GM19463 (cell line): ENCODE measurements around the gene NME3.
"Not testable (repeated sequence)": the region's sequence is repeated elsewhere in the genome, so short reads cannot be mapped to it uniquely, and the experiment has no call there.

Source experiments
- ATAC-seq: cut with Tn5 transposase; IDR thresholded peaks from one replicate; pipeline ENCODE4 v1.9.1; 2021; ENCODE audit warnings: mild to moderate bottlenecking, moderate library complexity; ENCODE audit not compliant: unreplicated experiment

Gene NME3

DNA sequence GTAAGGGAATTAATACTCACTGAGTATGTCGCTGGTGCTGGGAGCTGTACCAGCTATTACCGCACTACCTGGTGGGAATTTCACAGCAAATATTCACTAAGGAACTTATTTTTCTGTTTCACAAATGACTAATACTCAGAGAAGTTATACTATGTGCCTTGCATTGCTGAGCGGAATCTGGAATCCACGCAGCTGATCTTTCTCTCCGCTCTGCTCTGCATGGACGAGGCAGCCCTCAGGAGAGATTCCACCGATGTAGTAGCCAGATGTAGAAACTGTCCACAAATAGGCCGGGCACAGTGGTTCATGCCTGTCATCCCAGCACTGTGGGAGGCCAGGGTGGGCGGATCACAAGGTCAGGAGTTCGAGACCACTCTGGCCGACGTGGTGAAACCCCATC is 17.1 kb downstream of the NME3 start:
- no peak for ATAC-seq

DNA sequence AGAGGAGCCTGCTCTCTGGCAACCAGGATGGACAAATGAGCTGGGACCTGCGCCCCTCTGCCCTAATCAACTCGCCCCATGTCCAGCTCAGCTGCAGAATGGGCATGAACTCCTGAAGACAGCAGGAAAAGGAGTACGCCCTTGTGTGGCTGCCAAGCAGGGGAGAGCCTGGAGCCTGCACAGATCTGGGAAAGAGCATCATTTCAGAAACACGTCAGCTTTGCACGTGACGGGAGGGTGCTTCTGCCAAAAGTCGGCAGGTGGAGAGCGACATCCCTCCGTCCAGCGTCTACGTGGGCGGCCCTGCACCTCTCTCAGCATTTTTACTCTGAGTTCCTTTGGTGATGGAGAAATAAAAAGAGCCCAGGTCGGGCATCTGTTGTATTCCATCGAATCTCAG is 18.5 kb downstream of the NME3 start:
- ATAC-seq = no peak

DNA sequence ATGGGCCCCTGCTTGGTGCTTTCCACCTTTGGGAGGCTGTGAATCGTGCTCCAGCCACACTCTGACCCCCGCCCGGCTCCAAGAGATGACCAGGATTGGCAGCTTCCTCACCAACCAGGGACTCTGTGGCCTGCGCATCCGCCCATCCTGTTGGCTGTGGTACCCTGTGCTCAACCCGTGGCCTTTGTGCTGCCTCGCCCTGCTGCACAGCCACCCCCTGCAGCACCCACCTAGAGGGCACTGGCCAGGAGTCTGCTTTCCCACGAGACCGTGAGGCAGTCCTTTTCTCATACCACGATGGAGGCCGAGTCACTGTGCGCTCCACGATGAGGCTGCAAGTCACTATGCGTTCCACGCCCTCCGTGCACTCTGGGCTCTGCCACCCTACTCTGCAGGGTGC is 19.4 kb downstream of the NME3 start:
- no peak for ATAC-seq

DNA sequence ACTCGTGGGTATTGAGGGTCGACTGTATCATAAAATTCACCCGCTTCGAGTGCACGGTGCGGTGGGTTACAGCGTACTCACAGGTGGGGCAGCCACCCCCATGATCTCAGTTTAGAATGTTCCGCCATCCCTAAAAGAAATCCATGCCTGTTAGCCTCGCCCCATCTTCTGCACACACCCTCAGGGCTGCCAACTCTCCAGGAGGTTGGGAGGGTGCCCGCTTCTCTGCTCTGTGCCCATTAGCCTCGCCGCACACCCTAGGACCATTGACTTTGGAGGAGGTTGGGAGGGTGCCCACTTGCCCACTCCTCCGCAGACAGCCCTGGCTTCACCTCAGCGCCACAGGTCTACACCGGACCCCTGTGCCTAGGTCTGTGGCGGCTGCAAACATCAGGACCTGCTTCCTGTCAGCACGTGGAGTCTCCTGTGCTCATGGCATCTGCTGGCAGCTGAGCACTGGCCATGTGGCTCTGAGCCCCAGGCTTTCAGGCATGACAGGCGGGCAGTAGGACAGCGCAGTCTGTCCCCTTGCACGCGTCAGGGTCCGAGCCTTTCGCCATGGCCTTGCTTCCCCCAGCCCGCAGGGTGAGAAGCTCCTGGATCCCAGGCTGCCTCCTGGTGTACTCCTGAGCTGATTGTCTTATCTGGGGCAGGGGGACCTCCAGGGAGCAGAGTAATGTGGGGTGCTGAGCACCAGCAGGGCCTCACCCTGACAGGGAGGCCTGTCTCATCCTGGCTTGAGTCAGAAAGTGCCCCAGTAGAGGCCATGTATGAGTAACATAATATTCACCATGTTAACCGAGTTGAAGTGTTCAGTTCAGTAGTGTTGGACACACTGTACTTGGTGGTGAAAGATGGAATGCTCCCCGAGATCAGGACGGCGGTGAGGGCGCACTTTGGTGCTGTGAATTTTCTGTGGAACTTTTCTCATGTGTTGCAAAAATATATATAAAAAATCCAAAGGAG is 21.9 kb downstream of the NME3 start:
- no peak for ATAC-seq

DNA sequence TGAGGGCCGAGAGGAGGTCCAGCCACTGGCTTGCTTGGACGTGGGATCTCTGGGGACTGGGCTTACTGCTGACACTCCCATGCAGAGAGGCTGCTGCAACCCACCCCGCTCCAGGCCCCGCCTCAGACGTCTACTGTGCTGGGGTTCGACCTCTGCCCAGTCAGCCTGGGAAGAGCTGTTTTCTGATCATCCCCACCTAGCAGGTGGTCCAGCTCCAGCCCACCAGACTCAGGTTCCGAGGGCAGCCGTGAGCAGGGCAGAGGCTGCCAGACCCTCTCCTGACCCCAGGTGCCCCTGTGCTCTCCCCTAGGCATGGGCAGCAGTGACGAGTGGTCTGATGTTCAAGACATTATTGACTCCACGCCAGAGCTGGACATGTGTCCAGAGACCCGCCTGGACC is 23.4 kb downstream of the NME3 start:
- no peak for ATAC-seq

DNA sequence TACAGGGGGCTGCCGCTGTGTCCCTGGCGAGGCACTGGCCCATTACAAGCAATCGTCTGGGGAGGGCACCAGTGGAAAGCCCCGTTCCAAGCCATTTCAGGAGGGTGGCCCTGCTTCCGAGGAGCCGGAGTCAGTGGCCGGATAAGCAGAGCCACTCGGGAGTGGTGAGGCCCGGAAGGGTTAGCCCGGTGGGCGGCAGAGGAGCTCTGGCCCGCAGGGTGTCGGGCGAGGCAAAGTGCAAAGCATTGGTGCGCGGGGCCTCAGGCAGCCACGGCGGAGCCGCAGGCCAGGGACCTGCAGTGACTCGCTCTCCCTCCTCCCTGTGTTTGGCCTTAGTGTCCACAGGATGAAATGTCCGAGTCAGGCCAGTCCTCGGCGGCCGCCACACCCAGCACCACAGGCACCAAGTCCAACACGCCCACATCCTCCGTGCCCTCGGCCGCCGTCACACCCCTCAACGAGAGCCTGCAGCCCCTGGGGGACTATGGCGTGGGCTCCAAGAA is 24.6 kb downstream of the NME3 start:
- ATAC-seq = no peak

DNA sequence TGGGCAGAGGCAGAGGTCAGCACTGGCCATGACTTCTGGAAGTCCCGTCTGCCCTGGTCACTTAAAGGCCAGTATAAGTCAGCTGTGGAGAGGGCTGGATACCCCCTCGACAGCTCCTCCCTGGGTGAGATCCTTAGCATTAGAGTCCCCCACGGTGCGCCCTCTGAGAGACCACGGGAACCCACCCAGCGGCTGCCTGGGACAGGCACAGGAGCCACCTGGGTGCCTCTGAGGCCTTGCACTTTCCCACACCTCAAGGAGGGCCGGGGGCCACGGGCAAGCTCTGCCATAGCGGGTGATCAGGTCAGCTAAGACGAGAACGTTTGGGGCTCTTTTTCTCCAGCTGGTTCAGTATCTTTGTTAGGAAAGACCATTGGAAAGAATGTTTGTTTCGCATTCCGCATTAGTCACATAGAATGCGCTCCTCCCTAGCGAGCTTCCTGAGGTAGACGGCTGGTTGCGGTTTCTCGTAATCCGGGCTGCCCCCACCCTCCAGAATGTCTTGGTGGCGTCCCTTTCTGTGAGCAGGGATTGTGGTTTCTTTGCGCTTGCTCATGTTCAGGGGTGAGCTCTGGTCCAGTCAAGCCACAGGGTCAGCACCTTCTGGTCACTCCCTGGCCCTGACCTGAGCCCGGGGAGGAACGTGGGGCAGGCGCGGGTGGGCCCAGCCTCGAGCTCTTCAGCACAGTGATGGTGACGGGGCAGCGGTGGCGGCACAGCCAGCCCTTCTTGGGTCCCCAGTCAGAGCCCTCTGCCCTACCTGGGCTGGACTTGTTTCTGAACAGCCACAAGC is 25.2 kb downstream of the NME3 start:
- no peak for ATAC-seq

DNA sequence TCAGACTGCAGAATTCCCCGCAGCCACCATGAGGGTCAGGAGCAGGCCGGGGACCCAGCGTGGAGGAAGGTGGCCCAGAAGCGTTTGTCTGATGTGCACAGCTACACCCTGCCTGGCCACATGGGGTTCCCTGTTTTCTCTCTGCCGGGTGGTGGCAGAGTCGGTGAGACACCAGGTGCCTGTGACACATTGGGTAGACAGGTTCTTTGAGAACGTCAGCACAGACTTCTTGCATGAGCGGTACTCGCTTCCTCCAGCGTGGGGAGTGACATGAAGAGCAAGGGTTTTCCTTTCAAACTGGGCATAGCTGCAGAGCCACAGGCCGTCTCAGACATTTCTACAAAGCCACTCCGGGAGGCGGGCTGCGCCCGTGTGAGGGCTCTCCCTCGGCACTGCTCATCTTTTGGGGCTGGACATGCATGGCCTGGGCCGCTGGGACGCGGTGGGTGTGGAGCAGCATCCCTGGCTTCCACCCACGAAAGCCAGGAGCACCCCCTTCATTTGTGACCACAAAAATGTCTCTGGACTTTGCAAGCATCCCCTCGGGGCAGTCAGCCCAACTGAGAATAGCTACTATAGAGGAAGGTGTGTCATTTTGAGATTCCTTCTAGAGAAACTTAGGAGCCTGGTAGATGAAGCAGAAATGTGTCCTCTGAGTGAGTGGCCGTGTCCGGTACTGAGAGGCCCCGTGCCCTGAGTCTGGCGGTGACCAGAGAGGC is 26.0 kb downstream of the NME3 start:
- no peak for ATAC-seq

DNA sequence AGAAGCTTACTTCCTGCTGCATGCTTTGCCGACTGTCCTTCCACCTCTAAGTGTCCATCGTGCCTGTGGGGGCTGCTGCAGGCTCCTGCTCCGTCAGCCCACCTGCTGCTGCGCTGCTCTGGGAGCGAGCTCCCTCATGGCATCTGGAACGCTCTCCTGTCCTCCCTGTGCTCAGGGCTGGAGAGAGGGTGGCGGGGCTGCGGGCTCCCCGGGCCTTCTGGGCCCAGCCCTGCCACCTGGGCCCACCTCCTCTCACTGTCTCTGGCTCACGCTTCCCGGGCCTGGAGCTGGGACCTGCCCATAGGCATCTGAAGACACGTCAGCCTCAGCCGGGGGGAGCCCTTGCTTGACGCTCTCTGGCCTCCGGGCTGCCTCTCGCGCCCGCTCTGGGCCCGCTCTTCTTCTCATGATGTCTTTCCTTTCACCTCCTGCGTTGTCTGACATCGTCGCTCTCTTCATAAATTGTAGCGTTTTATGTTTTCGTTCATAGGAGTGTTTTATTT is 27.0 kb downstream of the NME3 start:
- no peak for ATAC-seq

DNA sequence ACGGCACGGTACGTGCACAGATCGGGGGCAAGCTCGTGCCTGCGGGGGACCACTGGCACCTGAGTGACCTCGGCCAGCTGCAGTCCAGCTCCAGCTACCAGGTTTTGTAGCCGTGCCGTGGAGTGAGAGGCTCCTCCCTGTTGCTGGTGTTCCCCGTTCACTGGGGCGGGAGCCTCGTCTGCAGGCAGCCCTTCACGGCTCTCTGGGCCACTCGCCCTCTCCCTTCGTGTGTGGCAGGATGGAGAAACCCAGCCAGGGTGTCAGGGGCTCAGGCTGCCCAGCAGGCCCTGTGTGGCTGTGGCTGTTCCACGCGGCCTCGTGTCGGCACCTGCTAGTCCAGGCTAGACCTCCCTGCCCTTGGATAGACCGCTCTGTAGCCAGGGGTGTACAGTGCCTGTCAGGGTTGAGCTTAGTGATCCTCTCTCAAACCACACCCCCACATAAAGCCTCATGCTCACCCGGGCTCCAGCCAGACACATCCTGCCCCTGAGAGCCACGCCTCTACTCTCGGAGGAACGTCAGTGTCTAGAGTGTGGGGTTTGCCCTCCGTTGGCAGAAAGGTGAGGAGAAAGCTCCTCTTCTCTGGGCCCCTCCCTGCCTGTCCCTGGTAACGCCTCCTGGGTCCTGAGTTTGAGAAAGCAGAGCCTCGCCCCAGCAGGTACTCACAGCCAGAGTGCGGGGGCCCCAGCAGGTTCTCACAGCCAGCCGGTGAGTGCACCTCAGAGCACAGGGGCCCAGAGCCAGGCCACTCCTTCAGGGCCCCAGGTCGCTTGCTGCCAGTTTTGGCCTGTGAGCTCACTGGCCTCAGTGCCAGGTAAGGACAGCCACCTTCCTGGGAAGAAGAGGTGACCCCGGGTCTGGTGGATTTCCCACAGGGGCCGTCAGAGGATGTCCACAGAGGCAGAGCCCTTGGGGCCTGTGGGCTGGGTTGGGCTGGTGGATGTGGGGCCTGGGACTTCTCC is 27.7 kb downstream of the NME3 start:
- ATAC-seq = no peak

DNA sequence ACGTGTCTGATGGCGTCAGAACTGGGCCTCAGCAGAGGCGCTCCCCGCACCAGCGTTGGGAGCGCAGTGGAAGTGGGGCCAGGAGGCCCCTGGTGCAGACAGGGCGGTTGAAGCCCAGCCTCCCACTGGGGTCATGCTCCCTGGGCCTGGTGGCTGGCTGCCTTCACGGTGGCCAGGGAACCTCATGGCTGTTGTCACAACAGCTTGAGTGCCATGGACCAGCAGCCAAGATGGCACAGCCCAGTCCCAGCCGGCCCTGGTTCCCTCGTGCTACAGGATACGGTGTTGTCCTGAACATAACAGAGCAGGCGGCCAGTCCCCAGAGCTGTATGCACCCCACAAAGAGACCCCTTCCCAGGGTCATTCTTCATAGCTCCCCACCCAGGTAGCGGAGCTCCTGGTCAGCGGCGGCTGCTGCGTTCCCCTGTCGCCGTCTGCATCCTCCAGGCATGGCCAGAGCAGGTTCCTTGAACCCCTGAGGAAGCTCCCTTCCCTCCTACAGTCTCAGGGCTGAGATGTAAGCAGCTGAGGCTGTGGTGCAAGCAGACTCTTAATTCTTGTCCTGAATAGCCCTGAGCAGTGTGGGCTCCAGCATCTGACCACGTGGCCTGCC is 29.7 kb downstream of the NME3 start:
- no peak for ATAC-seq

DNA sequence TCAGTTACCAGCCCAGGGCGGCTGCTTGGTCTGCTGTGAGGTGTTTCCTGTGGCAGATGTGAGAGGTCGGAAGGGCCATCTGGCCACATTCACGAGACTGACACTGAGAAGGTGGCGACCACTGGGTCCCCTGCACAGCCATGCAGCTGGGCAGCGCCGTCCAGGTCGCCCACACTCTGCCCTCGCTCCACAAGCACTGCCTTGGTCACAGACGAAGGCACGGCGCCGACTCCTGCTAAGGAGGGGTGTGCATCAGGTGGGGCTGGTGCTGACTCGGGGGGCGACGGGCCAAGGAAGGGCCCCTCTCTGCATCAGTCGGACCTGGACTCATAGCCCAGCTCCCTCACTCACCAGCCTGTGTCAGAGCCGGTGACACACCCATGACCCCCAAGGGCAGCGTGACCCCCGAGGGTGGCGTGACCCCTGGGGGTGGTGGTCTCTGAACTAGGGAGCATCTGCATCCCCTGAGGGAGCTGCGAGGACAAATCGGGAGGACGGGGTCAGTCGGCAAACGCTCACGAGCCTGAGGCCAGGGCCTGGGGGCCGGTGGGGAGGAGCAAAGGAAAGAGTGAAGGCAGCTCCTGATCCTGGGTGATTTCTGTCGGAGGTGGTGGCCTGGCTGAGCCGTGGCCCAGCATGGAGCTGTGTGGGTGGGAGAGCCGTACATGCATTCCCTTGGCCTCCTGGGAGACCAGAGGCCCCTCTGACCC is 30.4 kb downstream of the NME3 start:
- no peak for ATAC-seq

DNA sequence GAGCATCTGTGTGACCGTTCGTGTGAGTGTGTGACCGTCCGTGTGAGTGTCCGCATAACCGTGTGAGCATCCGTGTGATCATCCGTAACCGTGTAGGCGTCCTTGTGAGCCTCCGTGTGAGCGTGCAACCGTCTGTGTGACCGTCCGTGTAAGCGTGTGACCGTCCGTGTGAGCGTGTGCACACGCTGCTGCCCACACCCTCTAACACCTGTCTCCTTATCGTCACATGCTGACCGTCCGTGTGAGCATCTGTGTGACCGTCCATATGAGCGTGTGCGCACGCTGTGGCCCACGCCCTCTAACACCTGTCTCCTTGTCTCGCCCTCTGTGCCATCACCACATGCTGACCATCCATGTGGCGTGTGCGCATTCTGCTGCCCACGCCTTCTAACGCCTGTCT is 31.1 kb downstream of the NME3 start:
- ATAC-seq = no peak

DNA sequence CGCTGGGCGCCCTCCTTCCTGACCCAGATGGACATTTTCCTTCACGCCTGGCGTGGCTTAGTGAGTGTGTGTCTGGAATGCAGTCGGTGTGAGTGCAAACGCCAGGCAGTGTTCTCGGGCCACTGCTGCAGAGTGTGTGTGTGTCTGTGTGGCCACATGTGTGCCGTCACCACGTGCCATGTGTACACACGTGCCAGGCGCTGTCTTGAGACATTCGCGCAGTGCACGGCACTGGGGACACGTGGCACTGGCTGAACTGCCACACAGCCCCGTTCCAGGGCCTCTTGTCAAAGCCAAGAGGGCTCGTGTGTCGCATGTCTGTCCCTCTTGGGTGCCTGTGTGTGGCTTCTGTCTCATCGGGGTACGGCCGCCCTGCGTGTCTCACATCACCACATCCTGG is 36.5 kb downstream of the NME3 start:
- no peak for ATAC-seq

DNA sequence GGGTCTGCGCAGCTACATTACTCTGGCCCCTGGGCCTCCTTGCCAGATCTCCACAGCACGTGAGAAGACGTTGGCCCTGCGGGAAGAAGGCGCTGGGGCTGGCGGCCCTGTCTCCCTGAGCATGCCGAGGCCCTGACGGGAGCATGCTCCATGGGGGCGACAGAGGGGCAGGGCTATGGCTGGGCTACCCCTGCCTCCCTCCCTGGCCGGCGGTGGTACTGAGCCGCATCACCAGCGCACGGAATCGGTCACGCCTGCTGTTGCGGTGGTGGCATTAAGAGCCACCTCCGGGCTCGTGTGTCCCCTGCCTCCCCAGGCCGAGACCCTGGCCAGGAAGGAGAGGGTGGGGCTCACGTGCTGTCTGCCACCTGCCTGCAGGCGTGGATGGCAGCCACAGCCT is 37.2 kb downstream of the NME3 start:
- no peak for ATAC-seq

DNA sequence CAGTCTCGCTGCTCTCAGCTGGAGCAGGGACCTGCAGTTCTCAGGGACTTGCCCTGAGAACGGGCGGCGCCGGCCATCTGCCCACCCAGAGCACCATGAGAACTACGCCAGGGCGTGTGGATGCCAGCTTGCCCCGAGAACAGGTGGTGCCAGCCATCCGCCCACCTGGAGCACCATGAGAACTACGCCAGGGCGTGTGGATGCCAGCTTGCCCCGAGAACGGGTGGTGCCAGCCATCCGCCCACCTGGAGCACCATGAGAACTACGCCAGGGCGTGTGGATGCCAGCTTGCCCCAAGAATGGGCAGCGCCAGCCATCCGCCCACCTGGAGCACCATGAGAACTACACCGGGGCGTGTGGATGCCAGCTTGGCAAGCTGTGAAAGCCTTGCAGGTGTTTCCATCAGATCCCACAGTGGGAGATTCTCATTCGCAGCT is 38.8 kb downstream of the NME3 start:
- not testable (repeated sequence) for ATAC-seq

DNA sequence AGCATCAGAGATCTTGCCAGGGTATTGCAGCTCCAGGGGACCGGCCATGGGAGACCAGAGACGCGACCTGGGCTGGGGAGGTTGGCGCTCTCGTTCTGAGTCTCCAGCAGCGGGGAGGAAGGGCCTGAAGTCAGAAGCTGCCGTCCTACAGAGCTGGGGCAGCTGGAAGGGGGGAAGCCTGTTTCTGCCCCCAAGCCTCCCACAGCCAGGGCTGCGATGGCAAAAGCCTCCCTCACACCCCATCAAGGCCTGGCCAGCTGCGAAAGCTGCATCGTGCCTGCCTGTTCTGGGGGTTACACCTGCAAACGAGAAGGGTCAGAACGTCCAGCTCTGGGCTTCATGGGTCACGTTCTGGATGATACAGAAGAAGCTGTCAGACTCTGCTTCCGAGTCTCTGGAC is 39.3 kb downstream of the NME3 start:
- ATAC-seq = no peak

DNA sequence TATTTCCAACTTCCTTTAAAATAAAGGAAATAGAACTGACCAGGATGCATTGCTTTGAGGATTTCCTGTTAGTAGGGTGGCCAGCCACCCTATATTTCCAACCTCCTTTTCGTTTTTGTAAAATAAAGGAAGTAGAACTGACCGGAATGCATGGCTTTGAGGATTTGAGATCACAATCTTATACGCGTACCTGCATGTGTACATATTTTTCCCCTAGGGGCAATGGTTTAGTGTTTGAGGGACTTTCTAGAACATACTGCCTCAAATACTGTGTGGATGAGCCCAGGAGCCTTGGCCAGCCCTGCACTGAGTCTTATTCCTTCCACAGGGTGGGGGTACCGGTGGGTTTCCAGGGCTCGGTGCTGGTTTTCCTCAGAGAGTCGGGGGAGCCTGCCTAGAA is 39.7 kb downstream of the NME3 start:
- no peak for ATAC-seq

DNA sequence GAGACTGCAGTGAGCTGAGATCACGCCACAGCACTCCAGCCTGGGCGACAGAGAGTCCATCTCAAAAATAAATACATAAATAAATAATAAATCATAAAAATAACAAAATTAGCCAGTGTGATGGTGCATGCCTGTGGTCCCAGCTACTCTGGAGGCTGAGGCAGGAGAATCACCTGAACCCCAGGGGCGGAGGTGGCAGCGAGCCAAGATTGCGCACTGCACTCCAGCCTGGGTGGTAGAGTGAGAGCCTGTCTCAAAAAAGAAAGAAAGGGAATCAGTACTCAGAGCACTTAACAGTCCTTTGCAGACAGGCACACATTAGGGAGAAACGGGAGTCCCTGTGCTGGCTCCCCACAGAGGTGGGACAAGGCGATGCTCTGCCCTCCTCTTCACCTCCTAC is 40.3 kb downstream of the NME3 start:
- no peak for ATAC-seq
